CD4-positive, alpha-beta memory T cell (primary cell): ENCODE data around the gene TSGA10IP. TPM values are rescaled to one million over a fixed set of nuclear protein-coding genes. Genes with fewer than 3 reads are reported as not detected.

Experiments used
- CTCF ChIA-PET: fragments of 350-600 bp; sonication (Branson Sonifier 250); formaldehyde crosslinking; loops from one replicate; lab custom pipeline; 2021; ENCODE audit warnings: inconsistent platforms; ENCODE audit not compliant: partially characterized antibody; lab: Charles Lee
- POLR2A ChIA-PET: fragments of 350-600 bp; sonication (Branson Sonifier 250); formaldehyde crosslinking; loops from one replicate; lab custom pipeline; 2021; ENCODE audit not compliant: partially characterized antibody; lab: Charles Lee
- DNase-seq, 5 donors: peaks; one replicate each; pipeline versions ENCODE4 v3.0.0 to v3.0.0-alpha.2; 2020 to 2022; ENCODE audit warnings: mixed read lengths in 1 of 5
- H3K27ac ChIP-seq: one replicate; pipeline ENCODE4 v1.7.0; 2013; ENCODE audit warnings: low read depth, low read length
- H3K27me3 ChIP-seq: 2 replicates; pipeline ENCODE4 v1.7.0; 2013; ENCODE audit warnings: mild to moderate bottlenecking, low read length, moderate library complexity; ENCODE audit not compliant: insufficient read depth
- H3K36me3 ChIP-seq: 2 replicates; pipeline ENCODE4 v1.7.0; 2013; ENCODE audit warnings: mild to moderate bottlenecking, low read length, moderate library complexity; ENCODE audit not compliant: insufficient read depth
- H3K4me1 ChIP-seq: 2 replicates; pipeline ENCODE4 v1.7.0; 2013; ENCODE audit warnings: mild to moderate bottlenecking, low read length, moderate library complexity; ENCODE audit not compliant: insufficient read depth
- H3K4me3 ChIP-seq, 2 donors: one replicate each; pipeline ENCODE4 v1.7.0; 2013; ENCODE audit warnings: low read length in 2 of 2, mild to moderate bottlenecking in 1 of 2
- H3K9me3 ChIP-seq, 2 donors: one replicate each; pipeline ENCODE4 v1.7.0; 2013; ENCODE audit warnings: low read length in 2 of 2, control low read depth in 1 of 2; ENCODE audit not compliant: control insufficient read depth in 1 of 2
- H3K27ac Mint-ChIP-seq, 7 donors: one replicate each; pipeline ENCODE4 v1.8.0; 2020 to 2021; ENCODE audit warnings: mixed read lengths in 7 of 7, mild to moderate bottlenecking in 6 of 7, inconsistent platforms in 3 of 7, moderate library complexity in 3 of 7
- H3K27me3 Mint-ChIP-seq, 2 donors: one replicate each; pipeline ENCODE4 v1.8.0; 2020 to 2021; ENCODE audit warnings: mixed read lengths in 2 of 2
- H3K36me3 Mint-ChIP-seq, 2 donors: one replicate each; pipeline ENCODE4 v1.8.0; 2020 to 2021; ENCODE audit warnings: mixed read lengths in 2 of 2, inconsistent platforms in 1 of 2, mild to moderate bottlenecking in 1 of 2
- H3K4me1 Mint-ChIP-seq, 4 donors: one replicate each; pipeline ENCODE4 v1.8.0; 2020 to 2021; ENCODE audit warnings: mixed read lengths in 4 of 4, mild to moderate bottlenecking in 1 of 4
- H3K4me3 Mint-ChIP-seq, 8 donors: one replicate each; pipeline ENCODE4 v1.8.0; 2020 to 2021; ENCODE audit warnings: mixed read lengths in 8 of 8, mild to moderate bottlenecking in 7 of 8, moderate library complexity in 6 of 8, inconsistent platforms in 3 of 8
- H3K9me3 Mint-ChIP-seq, 8 donors: one replicate each; pipeline ENCODE4 v1.8.0; 2020 to 2021; ENCODE audit warnings: mixed read lengths in 8 of 8, mild to moderate bottlenecking in 5 of 8, inconsistent platforms in 3 of 8, moderate library complexity in 1 of 8
- intact Hi-C: fragments of 100-400 bp; cut with micrococcal nuclease; formaldehyde crosslinking; loops from one replicate; pipeline ENCODE4 v1.15.1; 2023
- polyA plus RNA-seq, 2 donors: library from polyadenylated mRNA; unstranded; fragments of 300-500 nt; fragmentation: Illumina TruSeq; gene quantifications; one replicate each; pipeline ENCODE4 v1.2.3, GENCODE V29; 2021
- total RNA-seq, 2 experiments: library from RNA; stranded (reverse); gene quantifications; one replicate each; pipeline ENCODE4 v1.2.3, GENCODE V29; 2021

Gene TSGA10IP
- total and polyA plus RNA-seq, 4 experiments from 2014 or later: not detected

DNA sequence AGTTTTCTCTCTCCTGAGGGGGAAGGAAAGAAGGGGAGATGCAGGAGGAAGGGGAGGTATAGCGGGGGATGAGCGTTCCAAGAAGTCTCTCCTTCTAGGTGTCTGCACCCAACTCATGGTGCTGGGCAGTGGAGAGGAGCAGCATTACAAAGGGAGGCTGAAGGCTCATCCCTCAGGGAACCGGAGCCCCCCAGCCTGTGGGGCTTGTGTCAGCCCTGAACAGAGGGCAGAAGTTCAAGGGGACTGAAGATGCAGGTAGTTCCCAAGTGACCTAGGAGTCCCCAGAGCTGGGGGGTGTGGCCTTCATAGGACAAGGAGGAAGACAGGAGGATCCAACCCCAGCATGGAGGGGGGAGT, 28.2 kb upstream of the TSGA10IP start:
- Histone ChIP-seq H3K4me3 (no peak overlapping the region), H3K27ac (no peak overlapping the region), H3K27me3 (no peaks in the 10 kb centered on the region), H3K9me3 (no peaks in the 10 kb centered on the region), H3K36me3 (peaks cover 2% of the 10 kb centered on the region), H3K4me1 (peaks cover 45% of the 10 kb centered on the region)
- Mint-ChIP-seq H3K27me3 (no peaks in the 10 kb centered on the region), H3K36me3 (peaks cover 2 to 18% of the 10 kb centered on the region in 2 donors), H3K4me1 (peaks cover 14 to 54% (median 29%) of the 10 kb centered on the region in 4 donors), H3K27ac (peak overlapping the region; percentile 47 to 93 (median 77)), H3K4me3 (peak overlapping the region; percentile 64 to 94 (median 84)), H3K9me3 (peaks cover 0 to under 1% (median 0%) of the 10 kb centered on the region in 8 donors)
- ChIA-PET POLR2A (interaction anchor here (1.5 to 14.1 kb wide), 8 partner anchors 8 to 342 kb away, joined by 3 to 320 read pairs (median 22); partner anchors contain the start of genes CCDC85B, EHBP1L1, FIBP and FOSL1), CTCF (interaction anchor here (1.6 to 2.5 kb wide), 4 partner anchors 19 to 57 kb away, joined by 3 to 25 read pairs (median 8); partner anchors contain the start of genes CCDC85B, FIBP and MUS81)
- intact Hi-C loops: no loop called here
- DNase-seq: no peak

DNA sequence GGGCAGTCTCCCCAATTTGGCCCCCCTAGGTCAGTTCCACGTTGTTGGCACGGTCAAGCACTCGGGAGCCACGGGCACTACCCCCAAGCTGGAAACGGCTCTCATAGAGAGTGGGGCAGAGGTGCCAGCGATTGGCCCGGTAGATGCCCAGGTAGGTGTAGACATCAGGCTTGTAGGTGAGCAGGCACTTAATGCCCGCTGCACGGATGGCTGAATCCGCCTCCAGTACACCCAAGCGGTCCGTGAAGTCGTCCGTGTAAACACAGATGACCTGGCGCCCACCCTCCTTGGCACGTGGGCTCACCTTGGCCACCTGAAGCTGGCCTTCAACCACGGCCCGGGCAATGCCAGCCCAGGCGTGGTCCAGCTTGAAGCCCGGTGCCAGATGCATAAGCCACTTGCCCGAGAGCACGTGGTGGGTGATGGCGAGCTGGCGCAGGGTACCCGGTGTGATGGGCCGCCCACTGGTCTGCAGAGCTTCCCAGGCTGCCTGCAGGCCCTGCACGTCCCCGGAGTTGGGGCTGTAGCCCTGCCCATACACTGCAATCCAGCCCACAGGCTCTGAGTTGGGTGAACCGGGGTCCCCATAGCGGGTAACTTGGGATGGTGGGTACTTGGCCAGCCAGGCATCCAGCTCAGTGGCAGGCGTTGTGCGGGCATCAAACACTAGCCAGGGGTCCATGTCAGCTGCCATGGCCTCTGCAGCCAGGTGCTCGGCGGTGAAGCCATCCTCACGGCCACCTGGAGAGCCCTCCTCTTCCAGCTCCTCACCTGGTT, 27.7 kb upstream of the TSGA10IP start:
- POLR2A ChIA-PET: interaction anchor here (0.6 to 14.1 kb wide), 24 partner anchors 9 to 411 kb away, joined by 3 to 320 read pairs (median 6); partner anchors contain the start of genes BANF1, CCDC85B, CFL1 and EHBP1L1
- Mint-ChIP-seq H3K4me1 (peaks cover 14 to 59% (median 32%) of the 10 kb centered on the region in 4 donors), H3K27ac (peak overlapping the region; percentile 81 to 95 (median 91)), H3K36me3 (peaks cover 7 to 24% of the 10 kb centered on the region in 2 donors), H3K4me3 (peak overlapping the region; percentile 88 to 95 (median 90)), H3K9me3 (peaks cover 0 to 4% (median 0%) of the 10 kb centered on the region in 8 donors), H3K27me3 (no peaks in the 10 kb centered on the region)
- Histone ChIP-seq H3K4me3 (peak overlapping the region; percentile 64 to 85), H3K36me3 (peaks cover 8% of the 10 kb centered on the region), H3K27me3 (no peaks in the 10 kb centered on the region), H3K9me3 (no peaks in the 10 kb centered on the region), H3K4me1 (peaks cover 50% of the 10 kb centered on the region), H3K27ac (peak overlapping the region; percentile 86)
- intact Hi-C loops: loop anchor here (1.0 kb wide), 1 partner anchor 85 kb away; the partner anchor contains the start of genes BANF1 and EIF1AD
- no peak for DNase-seq
- CTCF ChIA-PET: interaction anchor here (0.9 to 2.5 kb wide), 7 partner anchors 17 to 58 kb away, joined by 3 to 25 read pairs (median 8); partner anchors contain the start of genes CCDC85B, FIBP and MUS81

DNA sequence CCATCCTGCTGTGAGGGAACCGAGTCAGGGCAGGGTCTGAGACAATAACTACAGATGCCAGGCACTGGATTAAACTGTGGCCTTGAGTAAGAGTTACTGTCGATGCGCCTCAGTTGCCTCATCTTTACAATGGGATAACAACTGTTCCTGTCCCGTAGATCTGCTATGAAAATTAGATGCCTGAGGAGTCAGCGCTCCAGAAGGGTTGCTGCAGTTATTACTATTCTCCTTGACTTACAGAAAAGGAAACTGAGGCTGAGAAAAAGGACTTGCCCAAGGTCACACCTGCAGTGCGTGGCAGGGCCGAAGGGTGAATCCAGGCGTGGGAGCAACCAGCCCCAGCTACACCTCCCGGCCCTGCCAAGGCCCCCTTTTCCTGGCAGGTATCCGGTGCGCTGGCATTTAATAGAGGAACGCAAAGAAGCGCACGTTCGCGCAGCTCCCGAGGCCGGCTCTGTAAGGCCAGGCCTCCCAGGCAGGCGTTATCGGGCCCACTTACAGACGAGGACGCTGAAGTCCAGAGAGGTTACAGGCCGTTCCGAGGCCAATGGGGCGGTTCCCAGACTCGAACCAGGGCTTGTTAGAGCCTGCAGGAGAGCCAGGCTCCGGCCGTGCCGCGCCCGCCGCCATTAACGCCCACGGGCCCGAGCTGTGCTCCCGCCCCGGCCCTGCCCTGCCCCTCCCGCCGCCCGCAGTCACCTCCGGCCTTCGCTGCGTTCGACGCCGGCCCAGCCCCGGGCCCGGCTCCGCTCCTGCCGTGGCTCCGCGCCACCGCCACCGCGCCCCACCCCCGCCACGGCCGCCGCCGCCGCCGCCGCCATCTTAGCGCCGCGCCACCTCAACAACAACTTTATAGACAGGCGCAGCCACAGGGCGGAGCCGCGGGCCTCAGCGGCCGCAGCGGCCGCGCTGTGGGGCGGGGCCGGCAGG, 26.8 kb upstream of the TSGA10IP start, which contains the start of gene C11orf68:
Gene C11orf68 (minus strand): TSS at position 852 of the 930 bp plus-strand sequence. CDS start 31 bp downstream, at position 821.
- H3K36me3 Mint-ChIP-seq: peaks cover 13 to 32% of the 10 kb centered on the region in 2 donors
- H3K27me3 Mint-ChIP-seq: no peaks in the 10 kb centered on the region
- ChIA-PET POLR2A (interaction anchor here (0.6 to 14.1 kb wide), 30 partner anchors 9 to 657 kb away, joined by 3 to 320 read pairs (median 4); partner anchors contain the start of genes BANF1, CCDC85B, CFL1 and EHBP1L1), CTCF (interaction anchor here (0.9 to 2.5 kb wide), 7 partner anchors 17 to 59 kb away, joined by 3 to 25 read pairs (median 8); partner anchors contain the start of genes CCDC85B, FIBP and MUS81)
- peaks cover 0 to 4% (median 0%) of the 10 kb centered on the region in 8 donors for H3K9me3 Mint-ChIP-seq
- H3K27ac Mint-ChIP-seq: peak within 1 kb of the TSS; percentile 89 to 95 (median 93)
- Histone ChIP-seq H3K4me3 (peak within 1 kb of the TSS; percentile 76 to 89), H3K36me3 (peaks cover 12% of the 10 kb centered on the region), H3K27ac (peak within 1 kb of the TSS; percentile 86), H3K27me3 (no peaks in the 10 kb centered on the region), H3K4me1 (peaks cover 52% of the 10 kb centered on the region), H3K9me3 (no peaks in the 10 kb centered on the region)
- H3K4me3 Mint-ChIP-seq: peak within 1 kb of the TSS; percentile 89 to 95 (median 92)
- DNase-seq: no peak
- peaks cover 15 to 62% (median 38%) of the 10 kb centered on the region in 4 donors for H3K4me1 Mint-ChIP-seq
- intact Hi-C loops: loop anchor here (1.0 kb wide), 9 partner anchors 10 to 206 kb away; partner anchors contain the start of genes BANF1, CCDC85B, CFL1 and EIF1AD

DNA sequence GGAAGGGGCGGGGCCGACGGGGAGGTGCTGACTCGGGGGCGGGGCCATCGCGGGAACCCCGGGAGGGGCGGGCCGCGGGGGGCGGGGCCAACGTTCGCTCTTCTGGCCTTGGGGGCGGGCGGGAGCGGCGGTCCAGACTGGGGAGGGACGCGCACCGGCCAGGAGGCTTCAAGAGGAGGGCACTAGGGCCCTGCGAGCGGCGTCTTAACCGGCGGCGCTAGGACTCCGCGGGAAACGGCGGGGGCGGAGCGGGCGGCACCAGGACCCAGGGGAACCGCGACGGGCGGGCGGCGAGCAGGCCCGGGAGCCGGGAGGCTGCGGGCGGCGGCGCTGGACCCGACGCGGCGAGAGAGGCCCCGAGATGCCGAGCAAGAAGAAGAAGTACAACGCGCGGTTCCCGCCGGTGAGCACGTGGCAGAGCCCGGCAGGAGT, 26.1 kb upstream of the TSGA10IP start, which contains the start of gene DRAP1:
Gene DRAP1 (plus strand): TSS at position 286 of the 432 bp plus-strand sequence. CDS start 76 bp downstream, at position 362.
- DNase-seq: peak; percentile 97 to 99 (median 98)
- Histone ChIP-seq H3K27ac (peak within 1 kb of the TSS; percentile 86), H3K36me3 (peaks cover 12% of the 10 kb centered on the region), H3K9me3 (no peaks in the 10 kb centered on the region), H3K4me3 (peak within 1 kb of the TSS; percentile 76 to 89), H3K4me1 (peaks cover 52% of the 10 kb centered on the region), H3K27me3 (no peaks in the 10 kb centered on the region)
- peaks cover 15 to 63% (median 39%) of the 10 kb centered on the region in 4 donors for H3K4me1 Mint-ChIP-seq
- H3K27me3 Mint-ChIP-seq: no peaks in the 10 kb centered on the region
- H3K36me3 Mint-ChIP-seq: peaks cover 15 to 32% of the 10 kb centered on the region in 2 donors
- H3K4me3 Mint-ChIP-seq: peak within 1 kb of the TSS; percentile 89 to 95 (median 92)
- peak within 1 kb of the TSS; percentile 89 to 95 (median 93) for H3K27ac Mint-ChIP-seq
- H3K9me3 Mint-ChIP-seq: peaks cover 0 to 4% (median 0%) of the 10 kb centered on the region in 8 donors
- ChIA-PET POLR2A (interaction anchor here (0.7 to 14.1 kb wide), 21 partner anchors 10 to 657 kb away, joined by 3 to 320 read pairs (median 5); partner anchors contain the start of genes BANF1, CCDC85B, CFL1 and EIF1AD), CTCF (interaction anchor here (0.6 to 2.5 kb wide), 6 partner anchors 18 to 59 kb away, joined by 3 to 25 read pairs (median 8); partner anchors contain the start of genes CCDC85B, FIBP and MUS81)
- intact Hi-C loops: loop anchor here (1.0 kb wide), 8 partner anchors 9 to 207 kb away; partner anchors contain the start of genes CCDC85B, CFL1, FOSL1 and KAT5

DNA sequence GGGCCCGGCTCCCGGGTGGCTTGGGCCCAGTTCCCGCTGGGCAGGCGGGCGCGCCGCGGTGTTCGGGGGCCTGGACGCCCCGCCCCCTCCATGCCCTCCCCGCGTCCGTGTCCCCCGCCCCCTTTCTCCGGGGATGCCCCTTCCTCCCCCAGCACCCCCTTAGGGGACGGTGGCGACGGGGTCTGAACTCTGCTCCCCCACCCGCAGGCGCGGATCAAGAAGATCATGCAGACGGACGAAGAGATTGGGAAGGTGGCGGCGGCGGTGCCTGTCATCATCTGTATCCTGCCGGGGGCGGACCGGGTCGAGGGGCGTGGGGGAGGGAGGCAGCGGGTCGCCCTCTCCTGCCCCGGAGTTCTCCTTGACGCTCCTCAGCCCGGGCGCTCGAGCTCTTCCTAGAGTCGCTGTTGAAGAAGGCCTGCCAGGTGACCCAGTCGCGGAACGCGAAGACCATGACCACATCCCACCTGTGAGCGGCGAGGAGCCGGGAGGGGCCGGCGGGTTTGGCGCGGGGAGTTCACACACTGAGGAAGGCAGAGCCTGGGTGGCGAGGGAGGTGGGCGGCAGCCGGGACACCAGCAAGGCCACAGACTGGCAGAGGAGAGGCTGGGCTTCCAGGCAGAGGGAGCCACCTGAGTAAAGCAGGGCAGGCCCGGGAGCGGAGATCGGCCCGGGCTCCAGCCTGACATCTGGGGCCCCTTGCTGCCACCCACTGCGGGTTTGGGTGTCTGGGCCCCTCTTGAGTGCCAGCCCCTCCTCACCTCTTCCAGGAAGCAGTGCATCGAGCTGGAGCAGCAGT, 25.5 kb upstream of the TSGA10IP start:
- ChIA-PET CTCF (interaction anchor here (0.6 to 3.5 kb wide), 3 partner anchors 29 to 35 kb away, joined by 3 to 18 read pairs (median 9); partner anchors contain the start of gene FIBP), POLR2A (interaction anchor here (1.0 to 14.1 kb wide), 11 partner anchors 9 to 345 kb away, joined by 3 to 320 read pairs (median 20); partner anchors contain the start of genes CCDC85B, CFL1, FIBP and FOSL1)
- Histone ChIP-seq H3K36me3 (peaks cover 12% of the 10 kb centered on the region), H3K4me1 (peaks cover 52% of the 10 kb centered on the region), H3K9me3 (no peaks in the 10 kb centered on the region), H3K27ac (peak overlapping the region; percentile 83), H3K27me3 (no peaks in the 10 kb centered on the region), H3K4me3 (peak overlapping the region; percentile 76 to 89)
- Mint-ChIP-seq H3K27me3 (no peaks in the 10 kb centered on the region), H3K27ac (peak overlapping the region; percentile 86 to 94 (median 93)), H3K4me3 (peak overlapping the region; percentile 88 to 95 (median 92)), H3K9me3 (peaks cover 0 to 4% (median 0%) of the 10 kb centered on the region in 8 donors), H3K36me3 (peaks cover 15 to 31% of the 10 kb centered on the region in 2 donors), H3K4me1 (peaks cover 15 to 59% (median 36%) of the 10 kb centered on the region in 4 donors)
- intact Hi-C loops: loop anchor here (1.0 kb wide), 8 partner anchors 9 to 207 kb away; partner anchors contain the start of genes CCDC85B, CFL1, FOSL1 and KAT5
- DNase-seq: peak in 1 of 5 donors; percentile 80
